Activated naive CD8-positive, alpha-beta T cell treated with anti-CD3 and anti-CD28 coated beads for 36 hours (primary cell): ENCODE data around the gene KRTAP4-11. TPM values are rescaled to one million over a fixed set of nuclear protein-coding genes. Genes with fewer than 3 reads are reported as not detected.
"Not testable (repeated sequence)": the region's sequence is repeated elsewhere in the genome, so short reads cannot be mapped to it uniquely, and the experiment has no call there.

Experiments
- DNase-seq: peaks from one replicate; pipeline ENCODE4 v3.0.0; 2021
- H3K27ac Mint-ChIP-seq: one replicate; pipeline ENCODE4 v1.8.0; 2022; ENCODE audit warnings: mild to moderate bottlenecking, moderate library complexity, mixed read lengths
- H3K27me3 Mint-ChIP-seq: one replicate; pipeline ENCODE4 v1.8.0; 2022; ENCODE audit warnings: mild to moderate bottlenecking, mixed read lengths
- H3K36me3 Mint-ChIP-seq: one replicate; pipeline ENCODE4 v1.8.0; 2021; ENCODE audit warnings: mild to moderate bottlenecking, mixed read lengths
- H3K4me1 Mint-ChIP-seq: one replicate; pipeline ENCODE4 v1.8.0; 2021; ENCODE audit warnings: mixed read lengths
- H3K4me3 Mint-ChIP-seq: one replicate; pipeline ENCODE4 v1.8.0; 2022; ENCODE audit warnings: mild to moderate bottlenecking, moderate library complexity, mixed read lengths
- H3K9me3 Mint-ChIP-seq: one replicate; pipeline ENCODE4 v1.8.0; 2022; ENCODE audit warnings: mixed read lengths
- total RNA-seq, 2 experiments: library from RNA; stranded (reverse); gene quantifications; one replicate each; pipeline ENCODE4 v1.2.3, GENCODE V29; 2021

Gene KRTAP4-11
- not detected for total RNA-seq

DNA sequence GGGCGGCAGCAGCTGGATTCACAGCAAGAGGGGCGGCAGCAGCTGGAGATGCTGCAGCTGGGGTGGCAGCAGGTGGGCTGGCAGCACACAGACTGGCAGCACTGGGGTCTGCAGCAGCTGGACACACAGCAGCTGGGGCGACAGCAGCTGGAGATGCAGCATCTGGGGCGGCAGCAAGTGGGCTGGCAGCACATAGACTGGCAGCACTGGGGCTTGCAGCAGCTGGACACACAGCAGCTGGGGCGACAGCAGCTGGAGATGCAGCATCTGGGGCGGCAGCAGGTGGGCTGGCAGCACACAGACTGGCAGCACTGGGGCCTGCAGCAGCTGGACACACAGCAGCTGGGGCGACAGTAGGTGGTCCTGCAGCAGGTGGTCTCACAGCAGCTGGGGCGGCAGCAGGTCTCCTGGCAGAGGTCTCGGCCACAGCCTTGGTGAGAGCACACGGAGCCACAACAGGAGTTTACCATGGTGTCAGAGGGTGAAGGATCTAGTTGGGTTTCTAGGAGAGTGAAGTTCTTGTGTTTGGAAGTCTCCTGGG is at the start of gene KRTAP4-11:
Gene KRTAP4-11 (minus strand): TSS at position 528 of the 541 bp plus-strand sequence. CDS start 58 bp downstream, at position 470.
- DNase-seq, H3K27me3 Mint-ChIP-seq, H3K27ac Mint-ChIP-seq, H3K36me3 Mint-ChIP-seq, H3K9me3 Mint-ChIP-seq, H3K4me3 Mint-ChIP-seq: not testable (repeated sequence)
- H3K4me1 Mint-ChIP-seq = peaks cover 18% of the 10 kb centered on the region

DNA sequence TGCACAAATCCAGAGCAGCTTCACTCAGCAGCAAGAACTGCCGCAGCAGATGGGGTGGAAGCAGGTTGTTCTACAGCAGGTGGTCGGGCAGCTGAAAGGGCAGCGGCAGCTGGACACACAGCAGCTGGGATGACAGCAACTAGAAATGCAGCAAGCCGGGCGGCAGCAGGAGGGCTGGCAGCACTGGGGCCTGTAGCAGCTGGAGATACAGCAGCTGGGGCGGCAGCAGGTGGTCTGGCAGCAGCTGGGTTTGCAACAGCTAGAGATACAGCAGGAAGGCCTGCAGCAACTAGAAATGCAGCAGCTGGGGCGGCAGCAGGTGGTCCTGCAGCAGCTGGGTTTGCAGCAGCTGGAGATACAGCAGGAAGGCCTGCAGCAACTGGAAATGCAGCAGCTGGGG is 49.4 kb upstream of the KRTAP4-11 start:
- no peak for DNase-seq
- no peaks in the 10 kb centered on the region for H3K4me1 Mint-ChIP-seq
- H3K27ac Mint-ChIP-seq = no peak overlapping the region
- no peaks in the 10 kb centered on the region for H3K36me3 Mint-ChIP-seq
- peaks cover 2% of the 10 kb centered on the region for H3K9me3 Mint-ChIP-seq
- H3K27me3 Mint-ChIP-seq = no peaks in the 10 kb centered on the region
- H3K4me3 Mint-ChIP-seq = no peak overlapping the region

DNA sequence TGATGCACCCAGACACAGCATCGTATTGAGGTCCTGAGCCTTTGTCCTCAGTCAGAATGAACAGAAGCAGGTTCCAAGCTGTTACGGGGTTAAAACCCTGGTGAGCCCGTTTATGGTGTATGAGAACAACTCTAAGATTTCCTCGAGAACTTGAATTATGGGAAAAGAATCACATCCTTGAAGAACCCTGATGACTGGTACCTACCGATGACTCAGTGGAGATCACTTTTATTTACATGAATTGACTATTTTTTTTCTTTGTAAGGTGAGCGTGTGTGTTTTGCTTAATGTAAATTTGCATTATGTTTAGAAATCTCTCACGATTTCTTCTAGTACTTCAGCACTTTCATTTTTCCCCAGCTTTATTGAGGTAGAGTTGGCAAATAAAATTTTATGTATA is 45.7 kb upstream of the KRTAP4-11 start:
- no peak for DNase-seq
- H3K27me3 Mint-ChIP-seq = no peaks in the 10 kb centered on the region
- no peaks in the 10 kb centered on the region for H3K4me1 Mint-ChIP-seq
- no peak overlapping the region for H3K4me3 Mint-ChIP-seq
- H3K27ac Mint-ChIP-seq = no peak overlapping the region
- H3K36me3 Mint-ChIP-seq = no peaks in the 10 kb centered on the region
- no peaks in the 10 kb centered on the region for H3K9me3 Mint-ChIP-seq

DNA sequence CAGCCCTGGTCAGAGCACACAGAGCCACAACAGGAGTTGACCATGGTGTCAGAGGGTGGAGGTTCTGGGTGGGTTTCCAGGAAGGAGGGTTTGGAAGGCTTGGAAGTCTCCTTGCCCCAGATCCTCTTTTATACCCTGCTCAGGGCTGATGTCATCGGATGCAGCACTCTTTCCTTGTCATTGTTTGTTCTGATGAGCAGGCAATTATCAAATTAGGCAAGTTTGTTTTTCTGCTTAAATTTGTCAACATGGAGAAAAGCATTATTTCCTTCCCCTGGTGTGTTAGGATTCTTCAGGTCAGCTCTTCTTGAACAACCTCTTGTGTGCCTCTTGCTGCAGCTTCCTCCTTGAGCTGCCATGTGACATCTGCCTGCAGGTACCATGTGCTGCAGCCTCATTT is 42.5 kb upstream of the KRTAP4-11 start, which contains the start of gene KRTAP4-4:
Gene KRTAP4-4 (minus strand): TSS at position 101 of the 400 bp plus-strand sequence. CDS start 57 bp downstream, at position 44.
- Mint-ChIP-seq H3K4me3 (no peak within 1 kb of the TSS), H3K9me3 (no peaks in the 10 kb centered on the region), H3K4me1 (no peaks in the 10 kb centered on the region), H3K36me3 (no peaks in the 10 kb centered on the region), H3K27ac (no peak within 1 kb of the TSS), H3K27me3 (no peaks in the 10 kb centered on the region)
- DNase-seq = no peak

DNA sequence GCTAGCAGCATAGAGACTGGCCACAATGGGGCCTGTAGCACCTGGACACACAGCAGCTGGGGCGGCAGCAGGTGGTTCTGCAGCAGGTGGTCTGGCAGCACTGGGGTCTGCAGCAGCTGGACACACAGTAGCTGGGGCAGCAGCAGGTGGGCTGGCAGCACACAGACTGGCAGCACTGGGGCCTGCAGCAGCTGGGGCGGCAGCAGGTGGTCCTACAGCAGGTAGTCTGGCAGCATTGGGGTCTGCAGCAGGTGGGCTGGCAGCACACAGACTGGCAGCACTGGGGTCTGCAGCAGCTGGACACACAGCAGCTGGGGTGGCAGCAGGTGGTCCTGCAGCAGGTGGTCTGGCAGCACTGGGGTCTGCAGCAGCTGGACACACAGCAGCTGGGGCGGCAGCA is 42.0 kb upstream of the KRTAP4-11 start:
- H3K9me3 Mint-ChIP-seq, DNase-seq, H3K4me1 Mint-ChIP-seq, H3K27ac Mint-ChIP-seq, H3K4me3 Mint-ChIP-seq, H3K36me3 Mint-ChIP-seq, H3K27me3 Mint-ChIP-seq: not testable (repeated sequence)

DNA sequence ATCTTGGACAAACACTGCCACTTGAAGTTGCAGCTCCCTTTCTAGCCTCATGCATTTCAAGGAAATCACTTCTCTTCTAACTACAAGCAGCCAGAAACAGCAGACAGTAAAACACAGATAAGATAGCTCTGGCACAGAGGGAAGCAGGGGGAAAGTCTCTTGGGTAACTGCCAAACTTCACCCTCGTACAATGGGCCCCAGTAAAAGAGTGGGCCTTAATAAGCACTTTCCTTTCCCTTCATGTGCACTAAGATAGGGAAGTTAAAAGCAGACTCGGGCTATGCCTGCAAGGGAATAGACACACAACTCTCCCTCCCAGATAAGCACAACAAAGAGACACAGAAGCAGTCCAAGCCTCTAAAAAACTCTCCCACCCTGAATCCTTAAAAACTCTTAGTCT is 35.7 kb upstream of the KRTAP4-11 start:
- Mint-ChIP-seq H3K36me3 (no peaks in the 10 kb centered on the region), H3K27me3 (no peaks in the 10 kb centered on the region), H3K4me1 (no peaks in the 10 kb centered on the region), H3K9me3 (no peaks in the 10 kb centered on the region), H3K27ac (no peak overlapping the region), H3K4me3 (no peak overlapping the region)
- DNase-seq = no peak

DNA sequence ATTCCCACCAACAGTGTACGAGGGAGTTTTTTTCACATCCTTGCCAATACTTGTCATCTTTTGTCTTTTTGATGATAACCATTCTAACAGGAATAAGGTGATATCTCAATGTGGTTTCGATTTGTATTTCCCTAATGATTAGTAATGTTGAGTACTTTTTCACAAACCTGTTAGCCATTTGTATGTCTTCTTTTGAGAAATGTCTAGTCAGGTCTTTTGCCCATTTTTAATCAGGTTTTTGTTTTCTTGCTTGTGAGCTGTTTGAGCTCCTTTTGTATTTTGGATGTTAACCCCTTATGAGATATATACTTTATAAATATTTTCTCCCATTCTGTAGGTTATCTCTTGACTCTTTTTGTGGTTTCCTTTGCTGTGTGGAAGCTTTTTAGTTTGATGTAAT is 33.4 kb upstream of the KRTAP4-11 start:
- no peaks in the 10 kb centered on the region for H3K36me3 Mint-ChIP-seq
- H3K9me3 Mint-ChIP-seq = no peaks in the 10 kb centered on the region
- DNase-seq = no peak
- no peak overlapping the region for H3K27ac Mint-ChIP-seq
- H3K4me3 Mint-ChIP-seq = no peak overlapping the region
- no peaks in the 10 kb centered on the region for H3K4me1 Mint-ChIP-seq
- no peaks in the 10 kb centered on the region for H3K27me3 Mint-ChIP-seq

DNA sequence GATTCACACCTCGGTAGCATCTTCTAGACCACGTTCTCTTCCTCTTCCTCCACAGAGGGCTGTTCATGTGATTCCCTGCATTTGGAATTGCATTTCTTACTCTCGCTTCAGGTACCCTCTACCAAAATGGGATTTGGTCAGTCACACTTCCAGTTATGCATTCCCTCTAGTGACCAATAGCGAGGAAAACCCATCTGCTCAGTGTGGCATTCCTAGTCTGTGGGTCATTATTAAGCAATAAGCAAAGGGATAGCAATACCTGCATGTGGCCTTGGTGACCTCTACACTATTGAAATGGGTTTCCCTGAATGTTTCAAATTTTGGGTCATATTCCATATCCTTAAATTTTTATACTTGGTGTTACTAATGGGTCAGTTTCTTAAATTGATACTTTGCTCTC is 31.9 kb upstream of the KRTAP4-11 start:
- H3K27ac Mint-ChIP-seq = no peak overlapping the region
- no peaks in the 10 kb centered on the region for H3K4me1 Mint-ChIP-seq
- H3K4me3 Mint-ChIP-seq = no peak overlapping the region
- H3K9me3 Mint-ChIP-seq = peaks cover 1% of the 10 kb centered on the region
- no peaks in the 10 kb centered on the region for H3K36me3 Mint-ChIP-seq
- no peak for DNase-seq
- no peaks in the 10 kb centered on the region for H3K27me3 Mint-ChIP-seq

DNA sequence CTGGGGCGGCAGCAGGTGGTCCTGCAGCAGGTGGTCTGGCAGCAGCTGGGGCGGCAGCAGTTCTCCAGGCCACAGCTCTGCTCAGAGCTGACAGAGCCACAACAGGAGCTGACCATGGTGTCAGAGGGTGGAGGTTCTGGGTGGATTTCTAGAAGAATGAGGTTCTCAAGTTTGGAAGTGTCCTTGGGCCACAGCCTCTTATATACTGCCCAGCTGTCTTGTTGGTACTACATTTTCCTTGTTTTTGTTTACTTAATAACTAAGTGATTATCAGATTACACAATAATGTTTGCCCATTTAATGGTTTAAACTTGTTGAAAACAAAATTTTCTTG is 31.4 kb upstream of the KRTAP4-11 start, which contains the start of gene KRTAP4-5:
Gene KRTAP4-5 (minus strand): TSS at position 174 of the 334 bp plus-strand sequence. CDS start 58 bp downstream, at position 116.
- H3K36me3 Mint-ChIP-seq = no peaks in the 10 kb centered on the region
- H3K4me3 Mint-ChIP-seq = no peak within 1 kb of the TSS
- H3K27ac Mint-ChIP-seq = no peak within 1 kb of the TSS
- peaks cover 1% of the 10 kb centered on the region for H3K9me3 Mint-ChIP-seq
- no peaks in the 10 kb centered on the region for H3K27me3 Mint-ChIP-seq
- H3K4me1 Mint-ChIP-seq = no peaks in the 10 kb centered on the region
- DNase-seq = no peak

DNA sequence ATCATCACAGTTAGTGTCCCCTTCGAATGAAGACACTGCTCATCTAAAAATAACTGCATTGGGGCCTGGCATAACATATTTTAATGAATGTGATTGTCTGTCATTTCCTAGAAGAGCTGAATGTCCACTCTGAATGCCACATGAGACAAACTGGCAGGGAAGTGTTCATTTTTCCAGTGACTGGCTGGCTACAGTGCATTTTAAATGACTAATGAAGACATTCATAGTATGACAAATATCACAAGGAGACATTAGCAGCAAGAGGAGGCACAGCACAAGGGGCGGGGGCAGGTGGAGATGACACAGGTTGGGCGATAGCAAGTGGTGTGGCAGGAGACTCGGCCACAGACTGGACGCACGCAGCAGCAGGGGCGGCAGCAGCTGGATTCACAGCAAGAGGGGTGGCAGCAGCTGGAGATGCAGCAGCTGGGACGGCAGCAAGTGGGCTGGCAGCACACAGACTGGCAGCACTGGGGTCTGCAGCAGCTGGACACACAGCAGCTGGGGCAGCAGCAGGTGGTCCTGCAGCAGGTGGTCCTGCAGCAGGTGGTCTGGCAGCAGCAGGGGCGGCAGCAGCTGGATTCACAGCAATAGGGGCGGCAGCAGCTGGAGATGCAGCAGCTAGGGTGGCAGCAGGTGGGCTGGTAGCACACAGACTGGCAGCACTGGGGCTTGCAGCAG is 30.9 kb upstream of the KRTAP4-11 start:
- not testable (repeated sequence) for H3K27me3 Mint-ChIP-seq, H3K4me1 Mint-ChIP-seq, H3K4me3 Mint-ChIP-seq, H3K27ac Mint-ChIP-seq, H3K9me3 Mint-ChIP-seq, H3K36me3 Mint-ChIP-seq, DNase-seq

DNA sequence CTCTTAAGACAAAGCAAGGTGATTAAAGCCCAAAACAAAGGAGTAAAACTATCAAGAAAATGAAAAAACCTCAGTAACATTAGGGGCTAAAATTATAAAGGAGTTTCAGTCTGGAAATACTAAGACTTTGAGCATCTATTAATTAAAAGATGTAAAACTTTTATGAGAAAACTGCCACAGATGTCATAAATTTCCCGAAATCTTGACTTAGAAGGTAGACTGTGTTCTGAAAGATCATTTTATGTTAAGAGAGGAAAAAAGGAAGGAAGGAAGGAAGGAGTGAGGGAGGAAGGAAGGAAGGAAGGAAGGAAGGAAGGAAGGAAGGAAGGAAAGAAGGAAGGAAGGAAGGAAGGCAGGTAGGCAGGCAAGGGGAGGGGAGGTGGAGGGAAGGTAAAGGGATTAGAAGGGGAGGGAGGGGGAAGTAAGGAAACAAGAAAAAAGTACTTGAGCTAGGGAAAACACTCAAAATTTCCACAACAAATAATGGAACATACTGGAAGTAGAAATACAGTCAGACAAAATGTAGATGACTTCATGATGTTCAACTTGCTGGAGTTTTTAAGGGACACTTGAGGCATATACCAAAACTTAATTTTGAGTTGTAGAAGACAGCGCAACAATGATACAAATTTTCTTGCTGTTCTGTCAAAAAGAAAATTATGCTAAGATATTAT is 29.5 kb upstream of the KRTAP4-11 start:
- no peak for DNase-seq
- H3K4me1 Mint-ChIP-seq = no peaks in the 10 kb centered on the region
- peaks cover 11% of the 10 kb centered on the region for H3K9me3 Mint-ChIP-seq
- no peak overlapping the region for H3K4me3 Mint-ChIP-seq
- H3K27me3 Mint-ChIP-seq = no peaks in the 10 kb centered on the region
- H3K36me3 Mint-ChIP-seq = peaks cover 4% of the 10 kb centered on the region
- no peak overlapping the region for H3K27ac Mint-ChIP-seq

DNA sequence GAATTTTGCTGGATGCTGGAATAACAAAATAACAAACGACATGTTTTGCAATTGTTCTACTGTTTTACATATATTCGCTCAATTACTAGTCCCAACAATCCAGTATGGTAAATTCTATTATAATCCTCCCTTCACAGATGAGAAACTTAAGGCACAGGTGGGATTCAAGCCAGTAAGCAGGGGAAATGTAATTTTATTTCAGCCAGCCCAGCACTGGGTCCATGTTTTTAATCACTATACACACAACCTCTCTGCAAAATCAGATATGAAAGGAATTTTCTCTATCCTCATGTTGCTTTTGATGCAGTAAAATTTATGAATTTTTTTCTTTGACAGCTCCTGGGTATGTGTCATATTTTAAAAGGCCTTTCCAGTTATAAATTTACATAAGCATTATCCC is 27.1 kb upstream of the KRTAP4-11 start:
- Mint-ChIP-seq H3K9me3 (peaks cover 23% of the 10 kb centered on the region), H3K27ac (no peak overlapping the region), H3K4me1 (no peaks in the 10 kb centered on the region)

DNA sequence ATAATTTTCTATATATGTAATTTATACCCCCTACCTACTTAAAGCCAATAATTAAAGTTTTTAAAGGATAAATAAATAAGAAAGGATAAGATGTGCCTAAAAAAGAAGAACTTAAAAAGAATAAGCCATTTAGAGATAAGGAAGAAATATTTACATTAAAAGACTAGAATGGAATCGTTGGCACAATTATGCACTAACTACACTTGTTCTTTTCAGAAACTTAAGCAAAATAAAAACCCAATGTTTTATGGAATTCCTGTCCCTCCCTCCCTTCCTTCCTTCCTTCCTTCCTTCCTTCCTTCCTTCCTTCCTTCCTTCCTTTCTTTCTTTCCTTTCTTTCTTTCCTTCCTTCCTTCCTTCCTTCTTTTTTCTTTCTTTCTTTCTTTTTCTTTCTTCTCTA is 26.7 kb upstream of the KRTAP4-11 start:
- H3K36me3 Mint-ChIP-seq = peaks cover 4% of the 10 kb centered on the region
- no peak overlapping the region for H3K27ac Mint-ChIP-seq

More for the DNA sequence above, 27.1 kb upstream of the KRTAP4-11 start:
- Mint-ChIP-seq H3K27me3 (no peaks in the 10 kb centered on the region), H3K36me3 (peaks cover 4% of the 10 kb centered on the region), H3K4me3 (no peak overlapping the region)
- DNase-seq = no peak

DNA sequence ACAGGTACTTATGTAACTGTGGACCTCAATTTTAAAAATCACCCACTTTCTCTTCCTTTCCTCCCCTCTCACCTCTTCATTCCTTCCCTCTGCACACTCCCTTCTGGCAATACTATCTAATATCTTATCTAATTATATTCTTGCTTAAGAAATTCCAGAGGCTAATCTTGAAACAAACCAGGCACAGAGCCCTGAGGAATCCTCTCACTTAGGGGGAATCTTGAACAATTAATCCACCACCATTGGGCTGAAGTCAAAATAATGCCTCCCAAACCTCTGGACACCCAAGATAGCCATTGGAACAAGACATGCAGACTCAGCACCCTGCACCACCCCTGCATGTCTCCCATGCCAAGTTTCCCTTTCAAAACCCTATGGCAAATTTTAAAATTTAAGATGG is 23.2 kb upstream of the KRTAP4-11 start:
- no peak overlapping the region for H3K4me3 Mint-ChIP-seq
- H3K9me3 Mint-ChIP-seq = peaks cover 32% of the 10 kb centered on the region
- no peak overlapping the region for H3K27ac Mint-ChIP-seq
- H3K27me3 Mint-ChIP-seq = no peaks in the 10 kb centered on the region
- peaks cover 7% of the 10 kb centered on the region for H3K36me3 Mint-ChIP-seq
- DNase-seq = no peak
- no peaks in the 10 kb centered on the region for H3K4me1 Mint-ChIP-seq

More for the DNA sequence above, 26.7 kb upstream of the KRTAP4-11 start:
- H3K9me3 Mint-ChIP-seq = peaks cover 23% of the 10 kb centered on the region
- H3K27me3 Mint-ChIP-seq = no peaks in the 10 kb centered on the region
- H3K4me1 Mint-ChIP-seq = no peaks in the 10 kb centered on the region
- no peak overlapping the region for H3K4me3 Mint-ChIP-seq
- DNase-seq = no peak

DNA sequence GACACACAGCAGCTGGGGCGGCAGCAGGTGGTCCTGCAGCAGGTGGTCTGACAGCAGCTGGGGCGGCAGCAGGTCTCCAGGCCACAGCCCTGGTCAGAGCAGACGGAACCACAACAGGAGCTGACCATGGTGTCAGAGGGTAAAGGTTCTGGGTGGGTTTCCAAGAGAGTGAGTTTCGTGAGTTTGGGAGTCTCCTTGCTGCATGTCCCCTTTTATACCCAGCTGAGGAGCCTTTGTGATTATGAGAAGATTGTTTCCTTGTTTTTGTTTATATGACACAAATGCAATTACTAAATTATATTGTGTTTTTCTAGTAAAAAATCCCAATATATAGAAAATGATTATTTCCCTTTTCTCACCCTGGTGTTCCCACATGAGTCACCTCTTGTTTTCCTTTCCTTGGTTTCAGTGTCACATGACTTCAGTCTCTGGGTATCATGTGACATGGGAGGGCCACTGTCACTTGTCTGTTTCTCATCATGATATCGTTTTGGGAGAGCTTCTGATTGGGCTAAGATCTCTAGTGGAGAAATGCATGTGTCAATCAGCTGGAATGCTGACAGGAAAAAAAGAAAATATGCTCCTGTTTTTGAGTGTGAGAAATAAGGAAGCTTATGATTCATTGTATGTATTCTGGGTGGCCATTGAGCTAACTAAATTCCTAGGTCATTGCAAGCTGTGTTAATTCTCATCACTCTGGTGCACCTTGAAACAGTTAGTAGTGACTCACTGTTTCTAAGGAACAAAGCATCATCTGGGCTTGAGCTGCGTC is 22.4 kb upstream of the KRTAP4-11 start, which contains the start of gene KRTAP4-6:
Gene KRTAP4-6 (minus strand): TSS at position 185 of the 772 bp plus-strand sequence. CDS start 57 bp downstream, at position 128.
- Mint-ChIP-seq H3K27ac (no peak within 1 kb of the TSS), H3K36me3 (peaks cover 7% of the 10 kb centered on the region), H3K4me3 (no peak within 1 kb of the TSS), H3K27me3 (no peaks in the 10 kb centered on the region), H3K4me1 (no peaks in the 10 kb centered on the region), H3K9me3 (peaks cover 33% of the 10 kb centered on the region)
- DNase-seq = no peak
